Activated CD4-positive, alpha-beta T cell treated with anti-CD3 and anti-CD28 coated beads, Interleukin-2, amount 10 ng/mL, durations not matched to agents 24 days and 14 days (primary cell): ENCODE results near the gene GRIK4. TPM values are rescaled to one million over a fixed set of nuclear protein-coding genes. Genes with fewer than 3 reads are reported as not detected.

Source experiments
- DNase-seq: peaks from one replicate; pipeline ENCODE4 v3.0.0; 2022
- H3K27ac Mint-ChIP-seq: one replicate; pipeline ENCODE4 v1.8.0; 2022; ENCODE audit warnings: mild to moderate bottlenecking, mixed read lengths
- H3K27me3 Mint-ChIP-seq: one replicate; pipeline ENCODE4 v1.8.0; 2022; ENCODE audit warnings: mixed read lengths
- H3K36me3 Mint-ChIP-seq: one replicate; pipeline ENCODE4 v1.8.0; 2022; ENCODE audit warnings: low read depth, mild to moderate bottlenecking, mixed read lengths
- H3K4me1 Mint-ChIP-seq: one replicate; pipeline ENCODE4 v1.8.0; 2021; ENCODE audit warnings: mixed read lengths
- H3K4me3 Mint-ChIP-seq: one replicate; pipeline ENCODE4 v1.8.0; 2022; ENCODE audit warnings: mild to moderate bottlenecking, moderate library complexity, mixed read lengths
- H3K9me3 Mint-ChIP-seq: one replicate; pipeline ENCODE4 v1.8.0; 2021; ENCODE audit warnings: mixed read lengths
- intact Hi-C: fragments of 100-400 bp; cut with micrococcal nuclease; formaldehyde crosslinking; loops from one replicate; pipeline ENCODE4 v1.15.1; 2023
- total RNA-seq: library from RNA; stranded (reverse); gene quantifications from 2 replicates; pipeline ENCODE4 v1.2.3, GENCODE V29; 2022

GRIK4 gene
- total RNA-seq, 1 donor from 2014 or later = 0.09 TPM

- H3K4me1 Mint-ChIP-seq = no peaks in the 10 kb centered on the region
- no peak overlapping the region for H3K27ac Mint-ChIP-seq
- H3K4me3 Mint-ChIP-seq = no peak overlapping the region
- peaks cover 22% of the 10 kb centered on the region for H3K27me3 Mint-ChIP-seq
- H3K9me3 Mint-ChIP-seq = no peaks in the 10 kb centered on the region
- intact Hi-C loops = no loop called here
- no peak for DNase-seq
- no peaks in the 10 kb centered on the region for H3K36me3 Mint-ChIP-seq
Measured at GRCh38 chr11:120558744-120559431, 47.3 kb downstream of the GRIK4 start.

- H3K27ac Mint-ChIP-seq = no peak overlapping the region
- H3K4me3 Mint-ChIP-seq = no peak overlapping the region
- no peaks in the 10 kb centered on the region for H3K36me3 Mint-ChIP-seq
- intact Hi-C loops = no loop called here
- H3K9me3 Mint-ChIP-seq = no peaks in the 10 kb centered on the region
- peaks cover 33% of the 10 kb centered on the region for H3K27me3 Mint-ChIP-seq
- no peak for DNase-seq
- peaks cover 3% of the 10 kb centered on the region for H3K4me1 Mint-ChIP-seq
Measured at GRCh38 chr11:120561286-120561685, 49.7 kb downstream of the GRIK4 start.

GRCh38 chr11:120562806-120563425, 51.4 kb downstream of the GRIK4 start:
- no peak for DNase-seq
- Mint-ChIP-seq H3K27ac (no peak overlapping the region), H3K27me3 (peaks cover 42% of the 10 kb centered on the region), H3K36me3 (no peaks in the 10 kb centered on the region), H3K9me3 (no peaks in the 10 kb centered on the region), H3K4me3 (no peak overlapping the region), H3K4me1 (peaks cover 3% of the 10 kb centered on the region)
- intact Hi-C loops = no loop called here

- no peak for DNase-seq
- H3K27ac Mint-ChIP-seq = no peak overlapping the region
- peaks cover 45% of the 10 kb centered on the region for H3K27me3 Mint-ChIP-seq
- intact Hi-C loops = no loop called here
- no peak overlapping the region for H3K4me3 Mint-ChIP-seq
- H3K9me3 Mint-ChIP-seq = no peaks in the 10 kb centered on the region
- H3K36me3 Mint-ChIP-seq = no peaks in the 10 kb centered on the region
- peaks cover 3% of the 10 kb centered on the region for H3K4me1 Mint-ChIP-seq
Measured at GRCh38 chr11:120563703-120564572, 52.4 kb downstream of the GRIK4 start.

- no peaks in the 10 kb centered on the region for H3K9me3 Mint-ChIP-seq
- intact Hi-C loops = no loop called here
- no peaks in the 10 kb centered on the region for H3K36me3 Mint-ChIP-seq
- peaks cover 45% of the 10 kb centered on the region for H3K27me3 Mint-ChIP-seq
- no peak overlapping the region for H3K4me3 Mint-ChIP-seq
- H3K27ac Mint-ChIP-seq = peak overlapping the region; percentile 2
- H3K4me1 Mint-ChIP-seq = peaks cover 3% of the 10 kb centered on the region
- DNase-seq = peak; percentile 62
Measured at GRCh38 chr11:120564573-120565311, 53.2 kb downstream of the GRIK4 start.

DNA sequence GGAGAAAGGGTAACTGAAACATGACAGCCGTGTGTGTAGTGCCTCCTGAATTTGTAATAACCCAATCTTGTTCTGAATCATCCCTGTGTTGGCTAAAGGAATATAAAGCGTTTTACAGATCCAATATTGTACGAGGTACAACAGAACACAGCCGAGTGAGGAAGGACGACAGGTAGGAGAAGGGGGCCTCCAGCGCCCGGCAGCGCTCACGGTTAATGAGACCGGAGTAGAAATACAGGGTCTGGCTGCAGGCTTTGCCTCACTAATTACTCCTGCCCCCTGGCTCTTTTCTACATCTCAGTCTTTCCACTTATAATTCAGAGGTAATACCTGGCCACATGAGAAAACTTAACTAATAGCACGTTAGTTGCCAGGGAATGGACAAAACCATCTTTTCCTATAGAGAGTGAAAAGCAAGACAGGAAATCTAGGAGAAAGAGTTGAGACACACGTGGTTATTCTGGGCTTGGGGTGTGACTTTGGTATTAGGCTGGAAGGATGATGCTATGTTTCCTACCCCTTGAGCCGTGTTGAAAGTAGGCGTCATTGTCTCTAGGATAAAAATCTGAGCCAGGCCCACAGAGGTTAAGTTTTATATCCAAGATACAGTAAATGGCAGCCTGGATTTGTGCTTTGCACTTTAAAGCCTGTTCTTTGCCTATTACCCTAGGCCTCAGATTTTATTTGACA, 54.1 kb downstream of the GRIK4 start:
- no peak overlapping the region for H3K4me3 Mint-ChIP-seq
- intact Hi-C loops = no loop called here
- H3K4me1 Mint-ChIP-seq = peaks cover 3% of the 10 kb centered on the region
- H3K27me3 Mint-ChIP-seq = peaks cover 43% of the 10 kb centered on the region
- peak overlapping the region; percentile 2 for H3K27ac Mint-ChIP-seq
- H3K9me3 Mint-ChIP-seq = no peaks in the 10 kb centered on the region
- H3K36me3 Mint-ChIP-seq = no peaks in the 10 kb centered on the region
- DNase-seq = no peak

GRCh38 chr11:120566176-120566575, 54.6 kb downstream of the GRIK4 start:
- Mint-ChIP-seq H3K27me3 (peaks cover 45% of the 10 kb centered on the region), H3K4me1 (peaks cover 3% of the 10 kb centered on the region), H3K9me3 (no peaks in the 10 kb centered on the region), H3K27ac (no peak overlapping the region), H3K36me3 (no peaks in the 10 kb centered on the region), H3K4me3 (no peak overlapping the region)
- DNase-seq = no peak
- intact Hi-C loops = no loop called here

DNA sequence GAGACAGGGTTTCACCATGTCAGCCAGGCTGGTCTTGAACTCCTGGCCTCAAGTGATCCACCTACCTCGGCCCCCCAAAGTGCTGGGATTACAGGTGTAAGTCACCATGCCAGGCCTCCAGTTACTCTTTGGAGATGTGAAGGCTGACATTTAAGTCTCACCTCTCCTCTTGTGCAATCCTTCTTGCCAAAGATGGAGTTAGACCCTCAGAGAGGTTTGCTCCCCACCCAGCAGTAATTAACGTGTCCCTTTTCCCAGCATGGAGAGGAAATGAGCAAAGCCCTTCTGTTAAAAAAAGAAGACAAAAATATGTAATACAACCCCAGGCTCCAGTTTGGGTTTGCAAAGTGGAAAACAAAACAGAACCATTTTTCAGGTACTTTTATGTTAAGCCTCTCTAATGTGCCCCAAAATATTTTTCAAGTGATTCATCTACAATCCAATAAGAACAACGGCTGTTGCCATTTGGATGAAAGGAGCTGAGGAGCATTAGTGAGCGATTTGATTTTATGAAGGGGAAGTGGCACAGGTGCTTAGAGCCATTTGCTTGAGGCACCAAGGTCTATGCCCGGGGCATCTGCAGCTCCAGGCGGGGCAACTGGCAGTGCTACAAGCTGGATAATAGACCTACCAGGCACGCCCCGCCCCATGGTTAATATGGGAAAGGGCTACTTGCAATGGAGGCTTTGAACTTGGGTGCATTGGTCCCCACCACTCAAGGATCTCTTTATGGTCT, 57.2 kb downstream of the GRIK4 start:
- intact Hi-C loops = no loop called here
- Mint-ChIP-seq H3K27ac (no peak overlapping the region), H3K4me1 (peaks cover 3% of the 10 kb centered on the region), H3K9me3 (no peaks in the 10 kb centered on the region), H3K4me3 (no peak overlapping the region), H3K36me3 (no peaks in the 10 kb centered on the region), H3K27me3 (peaks cover 31% of the 10 kb centered on the region)
- DNase-seq = no peak

DNA sequence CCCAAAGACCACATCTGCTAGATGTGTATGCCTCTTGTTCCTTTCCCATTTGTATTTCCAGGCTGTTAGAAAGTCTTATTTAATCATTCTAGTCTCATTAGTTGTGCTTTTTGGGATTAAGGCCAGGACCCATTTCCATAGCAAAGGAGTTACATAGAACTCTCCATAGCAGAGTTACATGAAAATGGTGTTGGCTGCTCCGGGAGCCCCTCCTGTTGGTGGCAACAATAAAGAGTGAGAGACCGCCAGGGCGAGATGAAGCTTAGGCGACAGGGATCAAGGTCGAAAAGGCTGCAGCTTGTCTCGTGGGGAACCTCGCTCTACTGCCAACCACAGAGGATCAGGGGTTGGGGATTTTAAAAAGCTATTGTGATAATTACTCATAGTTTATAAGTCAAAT, 58.3 kb downstream of the GRIK4 start:
- Mint-ChIP-seq H3K4me3 (no peak overlapping the region), H3K9me3 (no peaks in the 10 kb centered on the region)

GRCh38 chr11:120571476-120571875, 59.9 kb downstream of the GRIK4 start:
- no peak for DNase-seq
- intact Hi-C loops = no loop called here
- no peak overlapping the region for H3K4me3 Mint-ChIP-seq
- no peaks in the 10 kb centered on the region for H3K9me3 Mint-ChIP-seq
- peaks cover 18% of the 10 kb centered on the region for H3K27me3 Mint-ChIP-seq
- no peaks in the 10 kb centered on the region for H3K4me1 Mint-ChIP-seq
- no peaks in the 10 kb centered on the region for H3K36me3 Mint-ChIP-seq
- no peak overlapping the region for H3K27ac Mint-ChIP-seq

More for the DNA sequence above, 58.3 kb downstream of the GRIK4 start:
- Mint-ChIP-seq H3K4me1 (peaks cover 3% of the 10 kb centered on the region), H3K27ac (no peak overlapping the region), H3K36me3 (no peaks in the 10 kb centered on the region), H3K27me3 (peaks cover 30% of the 10 kb centered on the region)
- DNase-seq = no peak
- intact Hi-C loops = no loop called here

DNA sequence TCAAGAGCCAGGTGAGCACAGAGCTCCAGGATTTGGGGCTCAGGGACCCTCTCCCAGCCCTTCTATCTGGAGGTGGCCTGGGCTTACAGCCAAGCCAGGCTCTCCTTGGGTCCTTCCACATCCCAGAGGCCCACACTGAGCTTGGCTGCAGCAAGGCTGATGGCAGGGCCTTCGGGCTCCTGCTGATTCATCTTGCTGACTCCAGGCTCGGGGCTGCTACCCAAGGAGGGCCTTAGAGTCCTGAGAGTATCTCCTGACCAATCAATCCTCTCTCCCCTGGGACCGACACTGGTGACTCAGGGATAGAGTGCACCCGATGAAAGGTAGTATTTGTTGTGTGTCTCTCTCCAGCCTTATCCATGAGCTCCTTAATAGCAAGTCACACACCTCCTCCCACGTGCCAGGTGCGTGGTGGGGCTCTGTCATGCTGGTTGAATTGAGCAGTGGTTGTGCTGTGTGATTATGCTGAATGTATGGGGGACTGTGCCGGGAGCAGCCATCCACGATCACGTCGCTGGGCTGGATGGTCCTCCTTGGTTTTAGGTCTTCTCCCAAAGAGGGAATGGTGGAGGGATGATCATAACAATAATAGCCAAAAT, 62.3 kb downstream of the GRIK4 start:
- intact Hi-C loops = no loop called here
- H3K4me1 Mint-ChIP-seq = peaks cover 4% of the 10 kb centered on the region

GRCh38 chr11:120574876-120575275, 63.3 kb downstream of the GRIK4 start:
- Mint-ChIP-seq H3K9me3 (no peaks in the 10 kb centered on the region), H3K4me3 (no peak overlapping the region), H3K36me3 (no peaks in the 10 kb centered on the region), H3K27me3 (peaks cover 9% of the 10 kb centered on the region), H3K4me1 (peaks cover 9% of the 10 kb centered on the region), H3K27ac (no peak overlapping the region)
- DNase-seq = no peak
- intact Hi-C loops = no loop called here

More for the DNA sequence above, 62.3 kb downstream of the GRIK4 start:
- Mint-ChIP-seq H3K27ac (no peak overlapping the region), H3K36me3 (no peaks in the 10 kb centered on the region), H3K9me3 (no peaks in the 10 kb centered on the region), H3K4me3 (no peak overlapping the region), H3K27me3 (peaks cover 9% of the 10 kb centered on the region)
- DNase-seq = no peak
